Femur (tissue), 1 donor: ENCODE results near the gene RPS6KA2.

Experiments used
- DNase-seq: peaks from one replicate; pipeline ENCODE4 v3.0.0-alpha.2; 2017

The RPS6KA2 gene

GRCh38 chr6:166627033-166627874 lies at the start of gene RPS6KA2:
TSS of gene RPS6KA2 (minus strand) at chr6:166627251. CDS start at chr6:166627019, 232 bp downstream.
- peak; percentile 100 for DNase-seq

- DNase-seq, result no peak
These were observed 49.3 kb upstream of the RPS6KA2 start for GRCh38 chr6:166676270-166676860.

GRCh38 chr6:166675736-166676135 lies 48.7 kb upstream of the RPS6KA2 start:
- no peak for DNase-seq

GRCh38 chr6:166673309-166673708 lies 46.3 kb upstream of the RPS6KA2 start:
- no peak for DNase-seq

GRCh38 chr6:166672624-166673206 lies 45.7 kb upstream of the RPS6KA2 start:
- DNase-seq, result no peak

- no peak for DNase-seq
These were observed 45.1 kb upstream of the RPS6KA2 start for GRCh38 chr6:166672146-166672545.

- DNase-seq, result no peak
These were observed 44.5 kb upstream of the RPS6KA2 start for GRCh38 chr6:166671434-166672081.

GRCh38 chr6:166670894-166671293 lies 43.8 kb upstream of the RPS6KA2 start:
- no peak for DNase-seq

- no peak for DNase-seq
These were observed 43.0 kb upstream of the RPS6KA2 start for GRCh38 chr6:166670013-166670412.

GRCh38 chr6:166667796-166668610 lies 41.0 kb upstream of the RPS6KA2 start:
- no peak for DNase-seq

GRCh38 chr6:166664135-166664534 lies 37.1 kb upstream of the RPS6KA2 start:
- DNase-seq, result no peak

GRCh38 chr6:166663568-166663967 lies 36.5 kb upstream of the RPS6KA2 start:
- no peak for DNase-seq

GRCh38 chr6:166662690-166663089 lies 35.6 kb upstream of the RPS6KA2 start:
- no peak for DNase-seq

GRCh38 chr6:166661327-166662085 lies 34.5 kb upstream of the RPS6KA2 start:
- DNase-seq, result no peak

- no peak for DNase-seq
These were observed 33.2 kb upstream of the RPS6KA2 start for GRCh38 chr6:166660157-166660688.

GRCh38 chr6:166659581-166659980 lies 32.5 kb upstream of the RPS6KA2 start:
- DNase-seq, result no peak

- DNase-seq, result no peak
These were observed 31.7 kb upstream of the RPS6KA2 start for GRCh38 chr6:166658792-166659150.

GRCh38 chr6:166658115-166658791 lies 31.2 kb upstream of the RPS6KA2 start:
- no peak for DNase-seq

GRCh38 chr6:166657531-166657930 lies 30.5 kb upstream of the RPS6KA2 start:
- no peak for DNase-seq

- no peak for DNase-seq
These were observed 29.4 kb upstream of the RPS6KA2 start for GRCh38 chr6:166656230-166657151.
